ENCODE measurements around the gene RUVBL2.

RUVBL2 gene

DNA sequence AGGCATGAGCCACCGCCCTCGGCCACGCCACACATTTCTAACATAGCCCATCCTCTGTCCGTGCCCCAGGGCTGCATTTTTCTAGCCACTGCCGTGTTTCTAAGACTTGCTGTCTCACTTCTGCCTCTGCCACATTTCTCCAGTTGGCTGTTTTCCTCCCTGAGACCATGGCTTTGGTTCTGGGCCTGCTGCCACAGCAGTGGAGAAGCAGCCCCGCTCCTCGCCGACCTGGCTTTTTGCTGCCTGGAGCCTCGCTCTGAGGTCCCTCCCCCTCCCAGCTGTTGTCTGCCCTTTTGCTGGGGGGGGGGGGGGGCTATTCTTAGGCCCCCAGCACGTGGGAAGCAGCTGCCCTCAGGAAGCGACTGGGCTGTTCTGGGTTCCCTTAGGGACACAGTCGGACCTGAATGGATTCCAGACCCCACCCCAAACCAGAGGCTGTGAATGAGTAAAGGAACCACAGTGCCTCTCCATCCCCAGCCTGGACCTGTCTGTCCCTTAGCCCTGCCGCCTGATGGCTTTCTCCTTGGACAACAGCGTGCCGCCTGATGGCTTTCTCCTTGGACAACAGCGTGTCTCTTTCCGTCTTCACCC lies 3.9 kb upstream of the RUVBL2 start:
- no peak for DNase-seq (ENCODE audit: low read depth)

DNA sequence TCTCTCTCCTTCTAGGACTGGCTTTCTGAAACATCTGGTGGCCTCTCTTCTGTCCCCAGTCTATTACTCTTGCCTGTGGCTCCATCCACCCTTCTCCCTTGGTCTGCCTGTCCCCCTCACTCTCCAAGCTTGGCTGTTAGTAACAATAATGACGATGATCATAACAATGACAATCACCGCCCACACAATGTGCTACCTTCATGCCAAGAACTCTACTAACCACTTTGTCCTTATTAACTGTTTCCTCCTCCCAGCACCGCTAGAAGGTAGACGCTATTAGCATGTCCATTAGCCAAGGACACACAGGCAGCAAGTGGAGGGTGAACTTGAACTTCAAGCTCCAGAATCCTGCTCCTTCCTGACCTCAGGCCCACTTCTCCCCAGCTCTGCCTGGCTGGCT lies 3.3 kb upstream of the RUVBL2 start:
- no peak for DNase-seq (ENCODE audit: low read depth)

DNA sequence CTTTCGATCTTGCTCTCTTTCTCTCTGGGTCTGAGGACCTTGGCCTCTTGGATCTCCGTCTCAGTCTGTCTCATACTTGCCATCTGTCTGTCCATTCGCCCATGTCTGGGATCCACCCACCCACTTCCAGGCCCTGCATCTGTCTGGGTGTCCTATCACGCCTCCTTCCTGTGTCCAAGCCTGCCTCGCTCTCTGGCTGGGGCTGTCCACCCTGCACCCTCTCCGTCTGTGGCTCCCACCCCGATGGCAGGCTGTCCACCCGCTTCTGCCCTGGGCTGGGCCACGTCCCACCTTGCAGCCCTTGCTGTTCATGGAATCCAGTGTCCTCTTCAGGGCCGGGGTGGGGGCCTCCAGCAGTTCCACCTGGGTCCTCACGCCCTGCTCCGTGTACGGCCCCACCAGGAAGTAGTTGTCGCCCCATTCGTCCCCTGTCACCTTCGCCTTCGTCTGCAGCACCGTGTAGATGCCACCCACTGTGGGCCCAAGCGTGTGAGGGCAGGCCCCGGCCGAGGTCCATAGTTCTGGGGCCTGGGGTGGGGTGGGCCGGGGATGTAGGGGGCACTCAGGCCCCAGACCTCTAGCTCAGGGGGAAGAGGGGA lies 2.6 kb upstream of the RUVBL2 start:
- no peak for DNase-seq (ENCODE audit: low read depth)

GRCh38 chr19:48991873-48992580 lies 1.7 kb upstream of the RUVBL2 start:
- peak; percentile 75 for DNase-seq (ENCODE audit: low read depth)

DNA sequence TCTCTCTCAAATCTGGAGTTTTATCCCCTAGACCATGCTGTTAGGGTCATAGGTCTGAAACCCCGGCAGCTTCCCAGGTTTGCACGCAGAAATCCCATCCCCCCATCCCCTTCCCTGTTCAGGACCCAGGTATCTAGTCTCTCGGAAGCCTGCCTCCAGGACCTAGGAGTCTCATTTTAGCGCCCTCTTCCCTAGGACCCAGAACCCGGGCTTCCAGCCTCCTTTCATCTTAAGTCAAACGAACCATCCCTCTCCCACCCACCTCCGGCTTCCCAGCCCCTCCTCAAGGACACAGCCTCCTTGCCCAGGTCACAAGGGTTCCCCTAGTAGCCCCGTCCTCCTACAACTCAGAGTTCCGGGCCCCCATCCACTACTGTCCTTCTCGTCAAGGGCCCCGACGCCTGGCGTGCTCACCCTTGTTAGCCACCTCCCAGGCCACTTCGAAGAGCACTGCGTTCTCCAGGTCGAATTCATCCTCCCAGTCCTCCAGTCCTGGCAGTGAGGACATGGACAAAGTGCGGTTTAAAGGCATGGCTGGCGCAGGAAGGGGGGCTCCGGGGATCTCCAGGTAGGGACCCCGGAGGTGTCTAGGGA lies 1.0 kb upstream of the RUVBL2 start:
- DNase-seq (ENCODE audit: low read depth), result no peak

DNA sequence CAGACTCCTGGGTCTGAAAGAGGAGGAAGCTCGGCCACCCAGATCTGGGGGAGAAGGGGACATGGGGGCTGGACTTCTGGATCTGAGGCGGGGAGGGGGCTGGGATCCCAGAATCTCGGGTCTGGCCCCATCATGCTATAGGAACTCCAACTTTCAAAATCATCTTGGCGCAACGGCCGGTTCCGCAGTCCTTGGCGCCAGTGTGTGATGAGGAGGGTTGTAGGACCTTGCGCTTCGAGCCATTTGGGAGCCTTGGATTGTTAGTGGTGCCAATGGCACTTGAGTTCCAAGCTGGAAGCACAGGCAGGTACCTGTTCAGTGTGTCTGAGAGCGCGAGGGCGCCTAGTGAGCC lies 324 bp downstream of the RUVBL2 start:
- DNase-seq (ENCODE audit: low read depth), result no peak

- peak; percentile 24 for DNase-seq (ENCODE audit: low read depth)
Observed at GRCh38 chr19:48997972-48998371, 4.3 kb downstream of the RUVBL2 start.

GRCh38 chr19:48999481-49000325 lies 6.0 kb downstream of the RUVBL2 start:
- peak; percentile 48 for DNase-seq (ENCODE audit: low read depth)

DNA sequence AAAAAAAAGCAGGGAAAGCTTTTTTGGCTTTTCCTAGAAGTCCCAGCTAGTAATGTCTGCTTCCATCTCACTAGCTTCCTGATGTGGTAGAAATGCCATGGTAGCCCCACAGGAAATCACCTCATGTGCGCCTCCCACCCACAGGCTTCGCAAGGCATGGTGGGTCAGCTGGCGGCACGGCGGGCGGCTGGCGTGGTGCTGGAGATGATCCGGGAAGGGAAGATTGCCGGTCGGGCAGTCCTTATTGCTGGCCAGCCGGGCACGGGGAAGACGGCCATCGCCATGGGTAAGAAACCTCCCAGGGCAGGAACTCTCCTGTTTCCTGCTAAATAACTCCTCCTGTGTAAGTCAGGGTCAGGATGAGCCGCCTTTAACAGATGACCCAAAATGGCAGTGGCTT lies 10.4 kb downstream of the RUVBL2 start:
- DNase-seq (ENCODE audit: low read depth), result no peak

DNA sequence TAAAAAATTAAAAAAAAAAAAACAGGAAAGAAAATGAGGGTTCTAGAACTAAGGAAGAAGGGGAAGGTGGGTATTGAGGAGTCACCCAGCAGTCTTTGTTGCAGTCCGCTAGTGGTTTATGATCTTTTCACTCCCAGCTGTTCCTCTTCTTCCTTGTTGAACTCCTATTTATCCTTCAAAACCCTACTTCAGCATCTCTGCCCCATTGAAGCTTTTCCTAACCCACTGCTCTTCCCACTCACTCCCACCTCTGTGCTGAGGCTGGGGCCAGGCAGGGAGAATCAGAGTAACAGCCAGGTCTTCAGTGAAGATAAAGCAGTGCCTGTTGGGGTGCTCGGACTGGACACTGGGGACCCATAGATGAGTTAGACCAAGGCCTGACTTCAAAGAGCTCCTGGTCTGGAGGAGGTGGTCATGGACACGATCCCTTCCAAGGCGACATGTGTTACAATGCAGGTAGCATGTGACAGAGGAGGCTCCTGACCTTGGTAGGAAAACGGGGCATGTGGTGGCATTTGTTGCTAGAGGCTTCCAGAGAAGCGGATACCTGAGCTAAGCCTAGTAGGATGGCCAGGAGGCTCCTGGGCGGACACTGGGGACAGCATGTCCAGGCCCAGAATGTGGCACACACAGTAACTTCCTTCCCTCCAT lies 11.4 kb downstream of the RUVBL2 start:
- no peak for DNase-seq (ENCODE audit: low read depth)

GRCh38 chr19:49006905-49007304 lies 13.2 kb downstream of the RUVBL2 start:
- DNase-seq (ENCODE audit: low read depth), result no peak

- DNase-seq (ENCODE audit: low read depth), result no peak
Observed at GRCh38 chr19:49009828-49010227, 16.1 kb downstream of the RUVBL2 start.

GRCh38 chr19:49010453-49010852 lies 16.8 kb downstream of the RUVBL2 start:
- DNase-seq (ENCODE audit: low read depth), result no peak

- DNase-seq (ENCODE audit: low read depth), result no peak
Observed at GRCh38 chr19:49011194-49011593, 17.5 kb downstream of the RUVBL2 start.

DNA sequence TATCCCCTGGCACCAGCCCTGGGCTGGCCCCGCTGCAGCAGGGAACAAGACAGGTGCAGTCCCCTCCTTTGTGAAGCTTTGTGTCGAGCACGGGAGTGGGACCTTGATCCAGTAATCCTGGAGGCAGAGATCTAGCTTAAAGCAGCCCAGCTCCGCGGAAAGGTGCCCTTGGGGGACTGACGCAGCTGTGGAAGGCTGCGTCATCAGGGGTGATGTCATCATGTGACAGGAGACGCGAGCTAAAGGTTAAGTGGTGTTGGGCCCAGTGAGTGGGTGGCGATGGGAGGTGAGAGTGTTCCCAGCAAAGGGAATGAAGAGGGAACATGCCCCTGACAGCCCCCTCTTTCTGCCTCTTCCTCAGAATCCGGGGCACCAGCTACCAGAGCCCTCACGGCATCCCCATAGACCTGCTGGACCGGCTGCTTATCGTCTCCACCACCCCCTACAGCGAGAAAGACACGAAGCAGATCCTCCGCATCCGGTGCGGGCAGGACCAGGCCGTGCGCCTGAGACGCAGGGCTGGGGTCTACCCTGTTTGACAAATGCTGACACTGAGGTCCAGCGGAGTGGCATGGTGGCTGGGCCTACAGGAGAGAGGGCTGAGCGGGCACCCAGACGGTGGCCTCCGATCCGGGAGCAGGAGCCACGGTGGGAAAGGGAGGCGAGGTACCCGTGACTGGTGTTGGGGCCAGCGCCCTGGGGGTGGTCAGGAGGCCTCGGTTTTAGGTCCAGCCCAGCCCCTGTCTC lies 20.6 kb downstream of the RUVBL2 start:
- DNase-seq (ENCODE audit: low read depth), result no peak

DNA sequence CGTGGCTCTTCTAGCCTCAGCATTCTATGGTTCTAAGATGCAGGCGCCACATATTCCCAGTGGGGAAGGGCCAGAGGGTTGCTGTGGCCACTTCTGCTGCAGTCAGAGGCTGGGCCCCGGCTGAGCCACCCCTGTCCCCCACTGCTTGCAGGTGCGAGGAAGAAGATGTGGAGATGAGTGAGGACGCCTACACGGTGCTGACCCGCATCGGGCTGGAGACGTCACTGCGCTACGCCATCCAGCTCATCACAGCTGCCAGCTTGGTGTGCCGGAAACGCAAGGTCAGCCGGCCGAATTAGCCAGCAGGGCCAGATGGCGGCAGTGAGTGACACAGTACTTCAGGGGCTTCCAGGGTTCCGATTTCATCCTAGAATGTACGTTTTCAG lies 21.2 kb downstream of the RUVBL2 start:
- DNase-seq (ENCODE audit: low read depth), result no peak

DNA sequence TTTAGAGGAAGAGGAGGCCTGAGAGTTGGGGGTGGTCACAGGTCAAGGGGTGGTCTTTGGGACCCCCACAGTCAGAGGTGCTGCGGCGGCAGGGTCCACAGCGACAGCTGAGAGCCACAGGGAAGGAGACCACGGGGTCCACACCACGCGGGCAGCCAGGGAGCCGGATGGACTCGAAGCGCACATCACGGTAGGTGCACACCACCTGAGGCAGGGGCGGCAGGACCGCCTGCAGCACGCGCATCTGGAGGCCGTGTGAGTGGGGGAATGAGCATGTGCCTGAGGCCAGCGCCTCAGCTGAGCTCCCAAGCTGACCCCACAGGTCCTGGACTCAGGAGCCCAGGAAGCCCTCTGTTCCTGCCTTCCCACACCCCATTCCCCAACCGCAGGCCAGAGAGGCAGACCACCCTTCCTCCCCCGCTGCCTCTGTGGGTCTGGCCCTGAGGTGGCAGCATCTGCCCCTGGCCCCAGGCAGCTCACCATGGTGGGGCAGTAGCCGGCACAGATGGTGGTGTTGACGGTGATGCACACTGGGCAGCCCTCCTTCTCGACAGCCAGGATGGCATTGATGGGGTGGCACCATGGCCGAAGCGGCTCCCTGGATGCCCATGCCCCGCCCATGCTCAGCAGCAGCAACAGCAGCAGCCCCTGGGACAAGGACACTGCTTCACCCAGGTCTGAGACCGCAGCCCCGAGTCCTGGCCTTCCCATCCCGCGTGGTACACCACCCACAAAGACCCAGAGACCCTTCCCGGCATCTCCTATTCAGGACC lies 22.6 kb downstream of the RUVBL2 start:
- no peak for DNase-seq (ENCODE audit: low read depth)

DNA sequence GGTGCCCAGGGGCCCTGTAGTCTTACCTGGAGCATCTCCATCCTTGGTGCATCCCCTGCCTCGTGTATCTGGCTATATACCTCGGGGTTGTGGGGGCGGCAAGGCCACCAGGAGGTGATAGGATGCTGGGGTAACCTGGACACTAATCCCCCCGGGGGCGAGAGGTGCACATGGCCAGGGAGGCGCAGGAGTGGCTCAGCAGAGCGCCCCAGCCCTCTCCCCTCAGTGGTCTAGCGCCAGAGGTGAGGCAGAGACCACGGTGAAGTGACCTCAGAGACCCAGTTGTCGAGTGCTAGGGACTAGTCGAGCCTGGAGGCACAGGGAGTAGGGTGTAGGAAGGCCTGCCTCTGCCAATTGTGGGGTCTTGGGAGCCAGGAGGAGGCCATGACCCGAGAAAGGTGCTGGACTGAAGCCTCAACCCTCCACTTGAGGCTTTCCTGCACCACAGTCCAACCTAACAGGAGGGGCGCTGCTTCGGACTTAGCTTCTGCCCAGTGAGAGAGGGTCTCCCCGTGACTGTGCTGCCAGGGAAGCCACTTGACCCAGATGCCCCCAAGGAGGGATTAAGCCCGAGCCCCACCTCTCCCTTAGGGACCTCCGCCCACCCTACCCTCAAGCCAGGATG lies 23.5 kb downstream of the RUVBL2 start, which contains the start of gene LHB:
Gene LHB, minus strand, starts transcription at position 51 of the 625 bp plus-strand sequence. Its CDS starts 10 bp downstream, at position 41.
- DNase-seq (ENCODE audit: low read depth), result no peak

DNA sequence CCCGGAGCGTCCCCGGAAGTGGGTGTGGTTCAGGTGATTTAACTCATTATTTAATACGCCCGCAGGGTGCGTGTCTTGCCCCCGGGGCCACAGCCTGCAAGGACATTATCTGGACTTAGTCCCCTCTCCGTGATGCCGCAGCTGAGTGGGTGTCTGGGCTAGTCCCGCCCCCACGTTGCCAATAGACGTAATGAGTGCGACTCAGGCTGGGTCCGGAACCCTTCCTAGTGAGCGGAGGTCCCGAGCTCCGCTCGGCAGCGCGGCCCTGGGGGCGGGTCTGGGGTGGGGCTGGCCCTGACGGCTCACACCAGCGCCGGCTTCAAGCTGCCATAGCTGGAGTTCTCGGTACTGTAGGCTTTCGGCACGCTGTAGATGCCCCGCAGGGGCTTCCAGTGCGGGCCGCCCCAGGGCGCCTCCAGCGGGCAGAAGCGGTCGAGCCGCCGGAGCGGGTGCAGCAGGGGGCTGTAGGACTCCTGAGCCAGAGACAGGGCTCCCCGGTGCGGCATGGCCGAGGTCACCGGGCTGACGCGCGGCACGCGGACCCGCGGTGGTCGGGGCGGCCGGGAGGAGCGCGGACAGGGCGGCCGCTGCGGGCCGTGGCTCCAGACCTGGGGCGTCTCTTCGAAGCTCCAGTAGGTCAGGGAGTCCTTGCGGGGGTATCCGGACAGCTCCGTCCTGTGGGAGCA lies 24.1 kb downstream of the RUVBL2 start:
- peak; percentile 28 for DNase-seq (ENCODE audit: low read depth)
